Mesendoderm (in vitro differentiated cells): ENCODE measurements around the gene CORO2B.

ENCODE experiments used
- DNase-seq: peaks from one replicate; pipeline ENCODE4 v3.0.0; 2013
- H2AK5ac ChIP-seq: 2 replicates; pipeline ENCODE4 v1.6.1; 2013; ENCODE audit warnings: low read length, inconsistent platforms
- H2BK120ac ChIP-seq: 2 replicates; pipeline ENCODE4 v1.6.1; 2013; ENCODE audit warnings: low read depth, mild to moderate bottlenecking, low read length, moderate library complexity, mixed read lengths
- H2BK15ac ChIP-seq: replicated peaks from 2 replicates; pipeline ENCODE4 v1.6.1; 2013; ENCODE audit warnings: low read depth, mild to moderate bottlenecking, moderate library complexity
- H2BK5ac ChIP-seq: 2 replicates; pipeline ENCODE4 v1.6.1; 2013; ENCODE audit warnings: low read length, inconsistent platforms
- H3K18ac ChIP-seq: 2 replicates; pipeline ENCODE4 v1.6.1; 2013; ENCODE audit warnings: mild to moderate bottlenecking, low read length, mixed read lengths
- H3K23ac ChIP-seq: one replicate; pipeline ENCODE4 v1.6.1; 2013; ENCODE audit warnings: low read length
- H3K27ac ChIP-seq: 2 replicates; pipeline ENCODE4 v1.5.1; 2013; ENCODE audit warnings: low read depth, mild to moderate bottlenecking, inconsistent platforms, low read length, moderate library complexity
- H3K27me3 ChIP-seq: 2 replicates; pipeline ENCODE4 v1.6.1; 2013; ENCODE audit warnings: low read length, control low read depth, mild to moderate bottlenecking, inconsistent platforms; ENCODE audit not compliant: insufficient read depth, poor library complexity
- H3K36me3 ChIP-seq: 2 replicates; pipeline ENCODE4 v1.6.1; 2013; ENCODE audit warnings: low read length, inconsistent platforms; ENCODE audit not compliant: control insufficient read depth, insufficient read depth
- H3K4ac ChIP-seq: one replicate; pipeline ENCODE4 v1.6.1; 2013; ENCODE audit warnings: low read depth, mild to moderate bottlenecking, low read length, moderate library complexity
- H3K4me1 ChIP-seq: 2 replicates; pipeline ENCODE4 v1.6.1; 2013; ENCODE audit warnings: low read depth, low read length, inconsistent platforms; ENCODE audit not compliant: control insufficient read depth
- H3K4me2 ChIP-seq: 2 replicates; pipeline ENCODE4 v1.6.1; 2013; ENCODE audit warnings: low read length
- H3K4me3 ChIP-seq: 2 replicates; pipeline ENCODE4 v1.5.1; 2013; ENCODE audit warnings: mild to moderate bottlenecking, low read length
- H3K56ac ChIP-seq: one replicate; pipeline ENCODE4 v1.6.1; 2013; ENCODE audit warnings: low read length
- H3K79me1 ChIP-seq: 2 replicates; pipeline ENCODE4 v1.6.1; 2013; ENCODE audit warnings: low read length, inconsistent platforms
- H3K79me2 ChIP-seq: 2 replicates; pipeline ENCODE4 v1.6.1; 2013; ENCODE audit warnings: mild to moderate bottlenecking, low read length; ENCODE audit not compliant: control insufficient read depth, insufficient read depth
- H3K9ac ChIP-seq: 2 replicates; pipeline ENCODE4 v1.6.1; 2013; ENCODE audit warnings: low read length, inconsistent platforms
- H4K5ac ChIP-seq: one replicate; pipeline ENCODE4 v1.6.1; 2013; ENCODE audit warnings: low read length
- H4K8ac ChIP-seq: one replicate; pipeline ENCODE4 v1.6.1; 2013; ENCODE audit warnings: low read depth, mild to moderate bottlenecking, control low read depth, low read length, moderate library complexity
- WGBS: extraction: QIAGEN DNeasy Blood & Tissue Kit; methylation state at CpG from one replicate; pipeline ENCODE4 v1.1.7; 2013; ENCODE audit warnings: low lambda C conversion rate, missing lambda C conversion rate; ENCODE audit not compliant: insufficient coverage; ENCODE audit errors: extremely low coverage; 5-methylcytosine and 5-hydroxymethylcytosine counted together

The CORO2B gene

DNA sequence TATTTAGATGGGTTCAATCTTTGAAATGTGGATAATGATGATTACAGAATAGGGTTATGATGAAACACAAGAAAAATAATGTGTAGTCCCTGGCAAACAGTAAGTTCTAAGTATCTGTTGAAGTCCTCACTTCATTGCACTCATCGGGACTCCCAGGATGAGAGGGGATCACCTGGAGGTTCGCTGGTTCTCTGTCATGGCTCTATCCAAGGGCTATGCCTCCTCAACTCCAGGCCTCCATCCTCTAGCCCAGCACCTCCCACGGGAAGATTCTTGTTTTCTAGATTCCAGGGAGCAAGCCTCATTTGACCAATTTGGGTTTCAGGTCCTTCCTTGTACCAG is 196.4 kb downstream of the CORO2B start:
- no peak overlapping the region for H4K5ac ChIP-seq
- H3K4me1 ChIP-seq = no peaks in the 10 kb centered on the region
- H2BK120ac ChIP-seq = no peak overlapping the region

DNA sequence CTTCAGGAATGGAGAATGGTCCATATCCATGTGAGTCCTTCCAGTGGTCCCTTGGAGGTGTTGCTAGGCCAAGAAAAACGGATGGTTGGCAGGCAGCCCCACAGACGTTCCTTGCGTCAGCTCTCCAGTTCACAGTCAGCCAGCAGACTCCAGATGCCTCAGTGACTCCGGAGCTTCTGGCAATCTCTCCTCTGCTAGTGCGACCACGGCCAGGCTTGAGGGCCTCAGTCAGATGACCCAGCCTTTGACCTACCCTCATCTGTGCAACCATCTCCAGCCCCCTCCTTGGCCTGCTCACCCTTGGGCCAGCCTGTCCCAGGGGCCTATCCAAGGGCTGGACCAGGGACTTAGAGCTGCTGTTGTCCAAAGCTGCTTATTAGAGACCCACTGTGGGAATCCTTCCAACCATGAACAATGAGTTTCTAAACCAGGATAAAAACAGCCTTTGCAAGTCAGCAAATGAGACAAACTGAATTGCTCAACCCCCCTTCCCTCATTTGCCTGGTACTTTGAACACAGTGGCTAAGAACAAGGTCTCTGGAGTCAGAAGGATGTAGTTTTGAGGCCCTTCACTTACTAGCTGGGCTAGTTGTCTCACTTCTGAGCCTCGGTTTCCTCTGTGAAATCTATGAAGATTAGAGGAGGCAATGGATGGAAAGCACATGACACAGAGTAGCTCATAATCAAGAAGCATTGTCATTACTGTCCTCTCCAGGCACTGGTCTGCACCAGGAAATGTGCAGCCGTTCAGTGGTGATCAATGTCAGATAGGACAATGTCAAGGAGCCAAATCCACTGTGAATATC is 197.1 kb downstream of the CORO2B start:
- Histone ChIP-seq H3K9ac (no peak overlapping the region), H3K4me3 (no peak overlapping the region), H3K79me1 (no peaks in the 10 kb centered on the region), H3K27ac (no peak overlapping the region), H3K18ac (no peak overlapping the region), H2BK5ac (no peak overlapping the region), H3K4me1 (no peaks in the 10 kb centered on the region), H4K5ac (no peak overlapping the region), H3K23ac (no peak overlapping the region), H3K4ac (no peak overlapping the region), H3K4me2 (no peak overlapping the region), H2BK15ac (no peak overlapping the region), H3K56ac (no peak overlapping the region), H3K36me3 (peaks cover 3% of the 10 kb centered on the region), H4K8ac (no peak overlapping the region), H2AK5ac (no peak overlapping the region), H2BK120ac (no peak overlapping the region), H3K27me3 (no peaks in the 10 kb centered on the region), H3K79me2 (no peaks in the 10 kb centered on the region)
- DNase-seq = no peak
- no CpG with 5 or more reads among the region's 8 CpGs for WGBS

More for the DNA sequence above, 196.4 kb downstream of the CORO2B start:
- Histone ChIP-seq H3K36me3 (peaks cover 1% of the 10 kb centered on the region), H4K8ac (no peak overlapping the region), H2BK5ac (no peak overlapping the region), H3K4me3 (no peak overlapping the region), H3K56ac (no peak overlapping the region), H2AK5ac (no peak overlapping the region), H3K79me2 (no peaks in the 10 kb centered on the region), H3K27me3 (no peaks in the 10 kb centered on the region), H3K79me1 (no peaks in the 10 kb centered on the region), H2BK15ac (no peak overlapping the region), H3K4me2 (no peak overlapping the region), H3K23ac (no peak overlapping the region), H3K4ac (no peak overlapping the region), H3K18ac (no peak overlapping the region), H3K27ac (no peak overlapping the region), H3K9ac (no peak overlapping the region)
- no CpG with 5 or more reads among the region's 3 CpGs for WGBS
- no peak for DNase-seq

DNA sequence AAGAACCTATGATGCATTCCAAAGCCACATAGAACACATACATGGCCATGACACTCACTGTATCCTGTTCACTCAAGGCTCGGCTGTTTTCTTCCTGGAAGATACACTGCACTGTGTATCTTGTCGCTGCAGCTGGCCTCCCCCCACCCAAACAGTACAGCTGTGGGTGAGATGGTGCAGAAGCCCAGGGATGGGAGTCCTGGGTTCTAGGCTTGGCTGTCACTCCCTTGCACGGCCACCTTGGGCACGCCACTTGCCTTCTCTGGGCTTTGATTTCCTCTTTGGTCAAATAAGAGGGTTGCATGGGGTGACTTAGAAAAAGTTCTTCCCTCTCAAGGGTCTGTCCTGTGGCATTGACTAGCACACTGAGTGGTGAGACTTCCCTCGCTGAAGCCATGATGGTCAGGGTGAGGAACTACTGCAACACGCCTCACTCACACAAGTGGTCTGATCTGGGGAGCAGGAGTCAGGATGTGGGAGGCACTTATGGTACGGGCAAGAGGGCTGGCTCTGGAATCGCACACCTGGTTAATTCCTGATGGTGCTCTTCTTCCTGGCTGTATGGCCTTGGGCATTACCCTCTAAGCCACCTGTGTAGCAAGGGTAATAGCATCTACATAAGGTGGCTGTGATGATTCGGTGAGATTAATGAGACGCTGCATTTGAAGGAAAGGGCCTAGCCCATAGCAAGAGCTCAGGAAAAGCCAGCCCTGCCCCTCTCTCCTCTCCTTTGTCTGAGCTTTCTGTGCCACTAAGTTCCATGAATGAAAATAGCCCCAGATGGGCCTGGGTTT is 197.9 kb downstream of the CORO2B start:
- Histone ChIP-seq H3K4me1 (no peaks in the 10 kb centered on the region), H3K23ac (no peak overlapping the region), H4K8ac (no peak overlapping the region), H3K56ac (no peak overlapping the region), H3K79me2 (no peaks in the 10 kb centered on the region), H2BK120ac (no peak overlapping the region), H3K27ac (no peak overlapping the region), H3K27me3 (no peaks in the 10 kb centered on the region), H4K5ac (no peak overlapping the region), H3K36me3 (peaks cover 3% of the 10 kb centered on the region), H3K4me2 (no peak overlapping the region), H3K9ac (no peak overlapping the region), H2AK5ac (no peak overlapping the region), H2BK15ac (no peak overlapping the region), H3K79me1 (no peaks in the 10 kb centered on the region), H3K4me3 (no peak overlapping the region), H3K4ac (no peak overlapping the region), H3K18ac (no peak overlapping the region), H2BK5ac (no peak overlapping the region)
- no CpG with 5 or more reads among the region's 10 CpGs for WGBS
- no peak for DNase-seq
